Transverse colon (tissue), 4 donors: ENCODE measurements around the gene LAMA5.

Experiments used
- POLR2A ChIP-seq: fragments of 450-650 bp; IDR thresholded peaks from one replicate; pipeline ENCODE4 v1.6.1; 2016; ENCODE audit warnings: antibody characterized with exemption, mild to moderate bottlenecking, moderate library complexity
- POLR2AphosphoS5 ChIP-seq, 3 donors: sonication (generic); formaldehyde crosslinking; IDR thresholded peaks; one replicate each; pipeline ENCODE4 v1.6.1; 2016; ENCODE audit warnings: antibody characterized with exemption in 3 of 3
- TF ChIP-seq, protein P1 (sequence below), 5 experiments: fragments of 200-600 bp in 3 of 5; fragments of 450-650 bp in 2 of 5; sonication (generic) in 3 of 5; IDR thresholded peaks; 1 replicate in 2 of 5; 2 replicates in 3 of 5; pipeline ENCODE4 v1.5.1; 2016 to 2017; ENCODE audit warnings: antibody characterized with exemption in 5 of 5, inconsistent platforms in 3 of 5, mild to moderate bottlenecking in 2 of 5, moderate library complexity in 1 of 5

DNA sequence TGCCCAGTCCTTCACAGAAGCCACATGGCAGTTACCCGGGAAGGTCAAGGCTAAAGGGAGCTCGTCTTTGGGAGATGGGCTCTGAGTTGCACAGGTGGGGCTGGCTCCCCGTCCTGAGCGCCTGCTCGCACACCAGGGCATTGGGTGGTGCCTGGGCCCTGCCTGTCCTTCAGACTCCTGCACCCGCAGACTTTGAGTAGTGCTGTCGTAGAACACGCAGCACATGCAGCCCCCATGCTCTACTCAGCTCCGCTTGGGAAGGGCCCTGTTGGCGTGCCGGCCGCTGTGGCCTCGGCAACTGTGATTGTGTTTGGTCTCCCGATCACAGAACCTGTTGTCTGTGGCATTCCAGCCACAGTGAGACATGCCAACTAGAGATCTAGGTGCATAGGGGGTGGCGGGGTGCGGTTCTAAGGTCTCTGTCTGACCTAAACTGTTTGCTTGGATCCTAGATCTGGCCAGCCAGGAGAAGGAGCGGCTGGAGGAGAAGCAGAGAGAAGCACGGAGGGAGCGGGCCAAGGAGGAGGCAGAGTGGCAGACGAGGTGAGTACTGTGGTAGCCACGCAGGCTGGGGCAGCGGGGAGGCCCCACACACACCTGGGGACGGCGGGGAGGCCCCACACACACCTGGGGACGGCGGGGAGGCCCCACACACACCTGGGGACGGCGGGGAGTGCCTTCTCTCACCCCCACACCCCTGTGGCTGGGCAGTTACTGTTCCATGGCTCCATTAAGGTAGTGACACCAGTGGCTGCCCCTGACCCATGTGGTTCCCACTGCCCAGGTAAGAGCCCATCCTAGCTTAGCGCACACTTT lies 75.7 kb downstream of the LAMA5 start:
- TF ChIP-seq POLR2AphosphoS5 (IDR thresholded peaks at IDR 0.05) (no peak), POLR2A (no peak)
- TF ChIP-seq, protein P1, sequence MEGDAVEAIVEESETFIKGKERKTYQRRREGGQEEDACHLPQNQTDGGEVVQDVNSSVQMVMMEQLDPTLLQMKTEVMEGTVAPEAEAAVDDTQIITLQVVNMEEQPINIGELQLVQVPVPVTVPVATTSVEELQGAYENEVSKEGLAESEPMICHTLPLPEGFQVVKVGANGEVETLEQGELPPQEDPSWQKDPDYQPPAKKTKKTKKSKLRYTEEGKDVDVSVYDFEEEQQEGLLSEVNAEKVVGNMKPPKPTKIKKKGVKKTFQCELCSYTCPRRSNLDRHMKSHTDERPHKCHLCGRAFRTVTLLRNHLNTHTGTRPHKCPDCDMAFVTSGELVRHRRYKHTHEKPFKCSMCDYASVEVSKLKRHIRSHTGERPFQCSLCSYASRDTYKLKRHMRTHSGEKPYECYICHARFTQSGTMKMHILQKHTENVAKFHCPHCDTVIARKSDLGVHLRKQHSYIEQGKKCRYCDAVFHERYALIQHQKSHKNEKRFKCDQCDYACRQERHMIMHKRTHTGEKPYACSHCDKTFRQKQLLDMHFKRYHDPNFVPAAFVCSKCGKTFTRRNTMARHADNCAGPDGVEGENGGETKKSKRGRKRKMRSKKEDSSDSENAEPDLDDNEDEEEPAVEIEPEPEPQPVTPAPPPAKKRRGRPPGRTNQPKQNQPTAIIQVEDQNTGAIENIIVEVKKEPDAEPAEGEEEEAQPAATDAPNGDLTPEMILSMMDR (IDR thresholded peaks at IDR 0.05): no peak
